OCI-LY7 (cell line): Measurements from ENCODE around the gene C5AR2.

Source experiments
- EZH2phosphoT487 ChIP-seq: fragments of 200-600 bp; sonication (generic); IDR thresholded peaks from 2 replicates; pipeline ENCODE4 v1.6.1; 2018; ENCODE audit warnings: low read depth, borderline replicate concordance, mild to moderate bottlenecking, mixed run types, antibody characterized with exemption, low read length, moderate library complexity, mixed read lengths
- TF ChIP-seq, protein P1 (sequence below): fragments of 200-600 bp; sonication (generic); conservative IDR thresholded peaks from 2 replicates; pipeline ENCODE4 v1.5.1; 2014; ENCODE audit warnings: mild to moderate bottlenecking, antibody characterized with exemption, low read length, moderate library complexity, mixed read lengths

DNA sequence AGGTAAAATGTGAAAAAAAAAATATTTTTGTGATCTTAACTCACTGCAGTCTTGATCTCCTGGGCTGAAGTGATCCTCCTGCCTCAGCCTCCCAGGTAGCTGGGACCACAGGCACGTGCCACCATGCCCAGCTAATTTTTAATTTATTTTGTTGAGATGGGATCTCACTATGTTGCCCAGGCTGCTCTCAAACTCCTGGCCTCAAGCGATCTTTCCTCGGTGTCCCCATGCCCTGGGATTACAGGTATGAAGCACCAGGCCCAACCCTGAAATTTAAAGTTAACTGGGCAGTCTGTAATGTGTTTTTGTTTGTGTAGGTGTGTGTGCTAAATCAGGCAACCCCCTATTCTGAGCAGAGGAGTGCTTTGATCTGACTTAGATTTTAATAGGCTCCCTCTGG lies 25.7 kb upstream of the C5AR2 start:
- TF ChIP-seq, protein P1, sequence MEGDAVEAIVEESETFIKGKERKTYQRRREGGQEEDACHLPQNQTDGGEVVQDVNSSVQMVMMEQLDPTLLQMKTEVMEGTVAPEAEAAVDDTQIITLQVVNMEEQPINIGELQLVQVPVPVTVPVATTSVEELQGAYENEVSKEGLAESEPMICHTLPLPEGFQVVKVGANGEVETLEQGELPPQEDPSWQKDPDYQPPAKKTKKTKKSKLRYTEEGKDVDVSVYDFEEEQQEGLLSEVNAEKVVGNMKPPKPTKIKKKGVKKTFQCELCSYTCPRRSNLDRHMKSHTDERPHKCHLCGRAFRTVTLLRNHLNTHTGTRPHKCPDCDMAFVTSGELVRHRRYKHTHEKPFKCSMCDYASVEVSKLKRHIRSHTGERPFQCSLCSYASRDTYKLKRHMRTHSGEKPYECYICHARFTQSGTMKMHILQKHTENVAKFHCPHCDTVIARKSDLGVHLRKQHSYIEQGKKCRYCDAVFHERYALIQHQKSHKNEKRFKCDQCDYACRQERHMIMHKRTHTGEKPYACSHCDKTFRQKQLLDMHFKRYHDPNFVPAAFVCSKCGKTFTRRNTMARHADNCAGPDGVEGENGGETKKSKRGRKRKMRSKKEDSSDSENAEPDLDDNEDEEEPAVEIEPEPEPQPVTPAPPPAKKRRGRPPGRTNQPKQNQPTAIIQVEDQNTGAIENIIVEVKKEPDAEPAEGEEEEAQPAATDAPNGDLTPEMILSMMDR, result no peak
- no peak for TF ChIP-seq EZH2phosphoT487
